NCI-H2081 (cell line): Measurements from ENCODE around the gene FNIP1.
"Not testable (repeated sequence)": the region's sequence is repeated elsewhere in the genome, so short reads cannot be mapped to it uniquely, and the experiment has no call there.

ENCODE experiments used
- DNase-seq, 2 experiments: peaks; one replicate each; lab custom pipeline; 2025; lab: John Stamatoyannopoulos, UW

Gene FNIP1

GRCh38 chr5:131786900-131787692 is 9.7 kb downstream of the FNIP1 start:
- DNase-seq: no peak

GRCh38 chr5:131786036-131786435 is 10.8 kb downstream of the FNIP1 start:
- no peak for DNase-seq

GRCh38 chr5:131783874-131784273 is 12.9 kb downstream of the FNIP1 start:
- DNase-seq: no peak

- no peak for DNase-seq
These were observed 13.5 kb downstream of the FNIP1 start for GRCh38 chr5:131783357-131783756.

- DNase-seq: no peak
These were observed 14.1 kb downstream of the FNIP1 start for GRCh38 chr5:131782717-131783116.

- not testable (repeated sequence) for DNase-seq
These were observed 18.7 kb downstream of the FNIP1 start for GRCh38 chr5:131778141-131778540.

GRCh38 chr5:131776450-131776849 is 20.4 kb downstream of the FNIP1 start:
- no peak for DNase-seq

GRCh38 chr5:131774652-131775367 is 22.0 kb downstream of the FNIP1 start:
- no peak for DNase-seq

- DNase-seq: no peak
These were observed 23.0 kb downstream of the FNIP1 start for GRCh38 chr5:131773805-131774204.

- no peak for DNase-seq
These were observed 25.1 kb downstream of the FNIP1 start for GRCh38 chr5:131771692-131772091.

GRCh38 chr5:131769961-131770360 is 26.9 kb downstream of the FNIP1 start:
- no peak for DNase-seq

- DNase-seq: no peak
These were observed 27.5 kb downstream of the FNIP1 start for GRCh38 chr5:131769336-131769735.

GRCh38 chr5:131767891-131768290 is 28.9 kb downstream of the FNIP1 start:
- no peak for DNase-seq

GRCh38 chr5:131766689-131767088 is 30.1 kb downstream of the FNIP1 start:
- DNase-seq: no peak

GRCh38 chr5:131765261-131765660 is 31.6 kb downstream of the FNIP1 start:
- DNase-seq: no peak

GRCh38 chr5:131763968-131764367 is 32.8 kb downstream of the FNIP1 start:
- DNase-seq: no peak

- DNase-seq: no peak
These were observed 36.0 kb downstream of the FNIP1 start for GRCh38 chr5:131760793-131761192.

- DNase-seq: no peak
These were observed 37.1 kb downstream of the FNIP1 start for GRCh38 chr5:131759704-131760103.

- no peak for DNase-seq
These were observed 38.3 kb downstream of the FNIP1 start for GRCh38 chr5:131758520-131758900.

GRCh38 chr5:131757830-131758519 is 38.8 kb downstream of the FNIP1 start:
- no peak for DNase-seq

- no peak for DNase-seq
These were observed 39.9 kb downstream of the FNIP1 start for GRCh38 chr5:131756942-131757341.

GRCh38 chr5:131754363-131754762 is 42.5 kb downstream of the FNIP1 start:
- DNase-seq: no peak

GRCh38 chr5:131751506-131751905 is 45.3 kb downstream of the FNIP1 start:
- DNase-seq: no peak
